Caco-2 (cell line): ENCODE data around the gene ATG4D. TPM values are rescaled to one million over a fixed set of nuclear protein-coding genes. Genes with fewer than 3 reads are reported as not detected.
"Not testable (repeated sequence)": the region's sequence is repeated elsewhere in the genome, so short reads cannot be mapped to it uniquely, and the experiment has no call there.

Experiments
- BruUV-seq: library from RNA; stranded (reverse); fragments of 400-500 nt; replicated peaks from 2 replicates; lab custom pipeline; 2021; lab: Mats Ljungman, UMichigan
- CTCF ChIA-PET: fragments of 300-600 bp; sonication (Branson Sonifier 250); formaldehyde crosslinking; loops from one replicate; lab custom pipeline; 2022; ENCODE audit warnings: antibody characterized with exemption; lab: Charles Lee
- POLR2A ChIA-PET: fragments of 300-600 bp; sonication (Branson Sonifier 250); formaldehyde crosslinking; loops from one replicate; lab custom pipeline; 2022; ENCODE audit warnings: antibody characterized with exemption; lab: Charles Lee
- DNase-seq, 2 experiments: peaks; one replicate each; pipeline versions ENCODE4 v3.0.0 to v3.0.0-alpha.2; 2020 to 2022
- H3K27me3 ChIP-seq: replicated peaks from 2 replicates; pipeline ENCODE4 v1.6.0; 2011; ENCODE audit warnings: low read length; ENCODE audit not compliant: control insufficient read depth, insufficient read depth
- H3K36me3 ChIP-seq: 2 replicates; pipeline ENCODE4 v1.5.1; 2011; ENCODE audit warnings: low read length; ENCODE audit not compliant: control insufficient read depth, insufficient read depth
- H3K4me1 ChIP-seq: fragments of 250-450 bp; sonication (Bioruptor Pico); 2 replicates; pipeline ENCODE4 v1.5.1; 2020; ENCODE audit warnings: mild to moderate bottlenecking
- H3K4me3 ChIP-seq: 2 replicates; pipeline ENCODE4 v1.5.1; 2011; ENCODE audit warnings: low read depth, mild to moderate bottlenecking, control low read depth, low read length
- H3K9me3 ChIP-seq: fragments of 250-450 bp; sonication (Bioruptor Pico); 2 replicates; pipeline ENCODE4 v1.5.1; 2020; ENCODE audit warnings: mild to moderate bottlenecking, moderate library complexity
- H3K27ac Mint-ChIP-seq: one replicate; pipeline ENCODE4 v1.8.0; 2022; ENCODE audit warnings: mixed read lengths; ENCODE audit not compliant: unreplicated experiment
- H3K27me3 Mint-ChIP-seq: one replicate; pipeline ENCODE4 v1.8.0; 2022; ENCODE audit warnings: mixed read lengths; ENCODE audit not compliant: insufficient read depth, unreplicated experiment
- H3K36me3 Mint-ChIP-seq: one replicate; pipeline ENCODE4 v1.8.0; 2022; ENCODE audit warnings: mild to moderate bottlenecking, mixed read lengths; ENCODE audit not compliant: insufficient read depth, unreplicated experiment
- H3K4me1 Mint-ChIP-seq: one replicate; pipeline ENCODE4 v1.8.0; 2022; ENCODE audit warnings: low read depth, mixed read lengths; ENCODE audit not compliant: unreplicated experiment
- H3K4me3 Mint-ChIP-seq: one replicate; pipeline ENCODE4 v1.8.0; 2022; ENCODE audit warnings: mild to moderate bottlenecking, moderate library complexity, mixed read lengths; ENCODE audit not compliant: unreplicated experiment
- H3K9me3 Mint-ChIP-seq: one replicate; pipeline ENCODE4 v1.8.0; 2022; ENCODE audit warnings: mixed read lengths; ENCODE audit not compliant: unreplicated experiment
- CTCF ChIP-seq, 2 experiments: fragments of 200-600 bp in 1 of 2; IDR thresholded peaks; 1 replicate in 1 of 2; 2 replicates in 1 of 2; pipeline versions ENCODE4 v1.5.1 to v1.8.0; 2011 to 2022; ENCODE audit warnings: antibody characterized with exemption in 1 of 2, control low read depth in 1 of 2, inconsistent platforms in 1 of 2, low read depth in 1 of 2, low read length in 1 of 2, mild to moderate bottlenecking in 1 of 2, moderate library complexity in 1 of 2; ENCODE audit not compliant: insufficient read depth in 1 of 2, severe bottlenecking in 1 of 2, unreplicated experiment in 1 of 2
- intact Hi-C: fragments of 100-400 bp; cut with micrococcal nuclease; formaldehyde crosslinking; loops from one replicate; pipeline ENCODE4 v1.10.0; 2022; ENCODE audit not compliant: unreplicated experiment
- total RNA-seq: library from RNA; stranded (reverse); gene quantifications from 2 replicates; pipeline ENCODE4 v1.2.3, GENCODE V29; 2022

The ATG4D gene
- total RNA-seq, 1 experiment from 2014 or later = 34.3 TPM

- peak; percentile 99 for DNase-seq
- no peaks in the 10 kb centered on the region for H3K36me3 ChIP-seq
- H3K4me3 ChIP-seq = peak within 1 kb of the TSS; percentile 57
- CTCF ChIA-PET = interaction anchor here (0.6 to 0.8 kb wide), 2 partner anchors 21 to 75 kb away, joined by 3 to 7 read pairs; no protein-coding TSS in a partner anchor
- H3K9me3 Mint-ChIP-seq = no peaks in the 10 kb centered on the region
- TF ChIP-seq CTCF (IDR thresholded peaks at IDR 0.05; ENCODE audit: insufficient read depth in 1 of 2, low read depth in 1 of 2, low read length in 1 of 2, severe bottlenecking in 1 of 2, unreplicated experiment in 1 of 2) = no peak
- no peaks in the 10 kb centered on the region for H3K27me3 Mint-ChIP-seq
- no peaks in the 10 kb centered on the region for H3K27me3 ChIP-seq
- H3K4me1 ChIP-seq = peaks cover 9% of the 10 kb centered on the region; the same call in 1 of the 2 replicates
- peaks cover 20% of the 10 kb centered on the region for H3K4me1 Mint-ChIP-seq
- no peaks in the 10 kb centered on the region for H3K9me3 ChIP-seq
- no TSS peak for BruUV-seq
- H3K4me3 Mint-ChIP-seq = peak within 1 kb of the TSS; percentile 96
- H3K27ac Mint-ChIP-seq = peak within 1 kb of the TSS; percentile 91
- intact Hi-C loops = loop anchor here (2.0 to 5.0 kb wide), 4 partner anchors 67 to 166 kb away; partner anchors contain the start of genes CDC37, ILF3 and KEAP1
- H3K36me3 Mint-ChIP-seq = peaks cover 67% of the 10 kb centered on the region
- POLR2A ChIA-PET = no interaction called here
Observed at GRCh38 chr19:10568826-10569651, 25.3 kb downstream of the ATG4D start, which contains the start of gene CDKN2D. TSS of gene CDKN2D (minus strand) at chr19:10568979. CDS start at chr19:10568653, 326 bp downstream.

GRCh38 chr19:10573793-10574192, 30.1 kb downstream of the ATG4D start:
- H3K9me3 ChIP-seq, BruUV-seq, POLR2A ChIA-PET, H3K27ac Mint-ChIP-seq, DNase-seq, H3K4me3 ChIP-seq, H3K4me3 Mint-ChIP-seq, H3K9me3 Mint-ChIP-seq, H3K36me3 ChIP-seq, intact Hi-C loops, H3K27me3 ChIP-seq, H3K27me3 Mint-ChIP-seq: not testable (repeated sequence)
- Mint-ChIP-seq H3K36me3 (peaks cover 81% of the 10 kb centered on the region), H3K4me1 (peaks cover 20% of the 10 kb centered on the region)
- H3K4me1 ChIP-seq = peaks cover 15% of the 10 kb centered on the region
- CTCF ChIA-PET = interaction anchor here (0.6 kb wide), 1 partner anchor 70 kb away, joined by 3 read pairs; no protein-coding TSS in a partner anchor

GRCh38 chr19:10574462-10574861, 30.8 kb downstream of the ATG4D start:
- Mint-ChIP-seq H3K36me3 (peaks cover 81% of the 10 kb centered on the region), H3K4me1 (peaks cover 15% of the 10 kb centered on the region), H3K27me3 (no peaks in the 10 kb centered on the region), H3K4me3 (peak overlapping the region; percentile 29), H3K9me3 (no peaks in the 10 kb centered on the region), H3K27ac (peak overlapping the region; percentile 36)
- Histone ChIP-seq H3K4me1 (peaks cover 15% of the 10 kb centered on the region), H3K9me3 (no peaks in the 10 kb centered on the region), H3K4me3 (no peak overlapping the region), H3K27me3 (no peaks in the 10 kb centered on the region), H3K36me3 (peaks cover 1% of the 10 kb centered on the region; the same call in 1 of the 2 replicates)
- ChIA-PET POLR2A (no interaction called here), CTCF (no interaction called here)
- intact Hi-C loops = no loop called here
- no peak for TF ChIP-seq CTCF (IDR thresholded peaks at IDR 0.05; ENCODE audit: insufficient read depth in 1 of 2, low read depth in 1 of 2, low read length in 1 of 2, severe bottlenecking in 1 of 2, unreplicated experiment in 1 of 2)
- no TSS peak for BruUV-seq
- DNase-seq = no peak
